A673 (cell line): Measurements from ENCODE around the gene M1AP. TPM values are rescaled to one million over a fixed set of nuclear protein-coding genes. Genes with fewer than 3 reads are reported as not detected.

Experiments
- BruUV-seq: library from RNA; stranded (reverse); fragments of 400-500 nt; replicated peaks from 2 replicates; lab custom pipeline; 2021; lab: Mats Ljungman, UMichigan
- CTCF ChIA-PET: fragments of 300-600 bp; sonication (Branson Sonifier 250); formaldehyde crosslinking; loops from one replicate; lab custom pipeline; 2022; ENCODE audit warnings: antibody characterized with exemption; lab: Charles Lee
- POLR2A ChIA-PET: fragments of 300-600 bp; sonication (Branson Sonifier 250); formaldehyde crosslinking; loops from one replicate; lab custom pipeline; 2022; ENCODE audit warnings: antibody characterized with exemption; ENCODE audit not compliant: low non-redundant PET; lab: Charles Lee
- DNase-seq: peaks from one replicate; pipeline ENCODE4 v3.0.0-alpha.2; 2015; ENCODE audit warnings: low spot score
- H3K27ac ChIP-seq: fragments of 200-600 bp; sonication (generic); 2 replicates; pipeline ENCODE4 v1.5.1; 2016; ENCODE audit warnings: mixed run types, low read depth, mild to moderate bottlenecking, mixed read lengths, antibody characterized with exemption, low read length; ENCODE audit not compliant: poor library complexity, severe bottlenecking
- H3K27me3 ChIP-seq: fragments of 200-600 bp; sonication (generic); replicated peaks from 2 replicates; pipeline ENCODE4 v1.6.1; 2017; ENCODE audit warnings: mixed run types, low read depth, mild to moderate bottlenecking, mixed read lengths, antibody characterized with exemption, low read length; ENCODE audit not compliant: insufficient read depth, poor library complexity
- H3K36me3 ChIP-seq: fragments of 200-600 bp; sonication (generic); 2 replicates; pipeline ENCODE4 v1.6.1; 2016; ENCODE audit warnings: mixed run types, mild to moderate bottlenecking, mixed read lengths, antibody characterized with exemption, low read length; ENCODE audit not compliant: insufficient read depth, poor library complexity, severe bottlenecking
- H3K4me1 ChIP-seq: fragments of 200-600 bp; sonication (generic); 2 replicates; pipeline ENCODE4 v1.6.1; 2017; ENCODE audit warnings: mixed run types, mild to moderate bottlenecking, mixed read lengths, antibody characterized with exemption, low read length; ENCODE audit not compliant: insufficient read depth, poor library complexity, severe bottlenecking
- H3K4me3 ChIP-seq: fragments of 200-600 bp; sonication (generic); 2 replicates; pipeline ENCODE4 v1.5.1; 2016; ENCODE audit warnings: low read depth, mixed run types, mild to moderate bottlenecking, mixed read lengths, low read length; ENCODE audit not compliant: poor library complexity, severe bottlenecking
- H3K9me3 ChIP-seq: fragments of 200-600 bp; sonication (generic); 2 replicates; pipeline ENCODE4 v1.6.1; 2016; ENCODE audit warnings: mixed run types, low read depth, mild to moderate bottlenecking, mixed read lengths, antibody characterized with exemption, low read length; ENCODE audit not compliant: poor library complexity, severe bottlenecking
- EZH2 ChIP-seq: fragments of 200-600 bp; sonication (generic); IDR thresholded peaks from 2 replicates; pipeline ENCODE4 v1.6.1; 2017; ENCODE audit warnings: borderline replicate concordance, low read depth, mild to moderate bottlenecking, mixed read lengths, antibody characterized with exemption, low read length; ENCODE audit not compliant: poor library complexity, severe bottlenecking
- intact Hi-C: fragments of 100-400 bp; cut with micrococcal nuclease; formaldehyde crosslinking; loops from one replicate; pipeline ENCODE4 v1.10.0; 2022; ENCODE audit not compliant: unreplicated experiment
- total RNA-seq: library from RNA; stranded (reverse); gene quantifications from 2 replicates; pipeline ENCODE4 v1.2.3, GENCODE V29; 2021
- TF ChIP-seq, protein P1 (sequence below): fragments of 300-800, 200-600 bp; sonication (generic); conservative IDR thresholded peaks from 2 replicates; pipeline ENCODE4 v1.5.1; 2017; ENCODE audit warnings: low read depth, mild to moderate bottlenecking, antibody characterized with exemption, low read length, moderate library complexity, mixed read lengths

Gene M1AP
- total RNA-seq, 1 experiment from 2014 or later = not detected

DNA sequence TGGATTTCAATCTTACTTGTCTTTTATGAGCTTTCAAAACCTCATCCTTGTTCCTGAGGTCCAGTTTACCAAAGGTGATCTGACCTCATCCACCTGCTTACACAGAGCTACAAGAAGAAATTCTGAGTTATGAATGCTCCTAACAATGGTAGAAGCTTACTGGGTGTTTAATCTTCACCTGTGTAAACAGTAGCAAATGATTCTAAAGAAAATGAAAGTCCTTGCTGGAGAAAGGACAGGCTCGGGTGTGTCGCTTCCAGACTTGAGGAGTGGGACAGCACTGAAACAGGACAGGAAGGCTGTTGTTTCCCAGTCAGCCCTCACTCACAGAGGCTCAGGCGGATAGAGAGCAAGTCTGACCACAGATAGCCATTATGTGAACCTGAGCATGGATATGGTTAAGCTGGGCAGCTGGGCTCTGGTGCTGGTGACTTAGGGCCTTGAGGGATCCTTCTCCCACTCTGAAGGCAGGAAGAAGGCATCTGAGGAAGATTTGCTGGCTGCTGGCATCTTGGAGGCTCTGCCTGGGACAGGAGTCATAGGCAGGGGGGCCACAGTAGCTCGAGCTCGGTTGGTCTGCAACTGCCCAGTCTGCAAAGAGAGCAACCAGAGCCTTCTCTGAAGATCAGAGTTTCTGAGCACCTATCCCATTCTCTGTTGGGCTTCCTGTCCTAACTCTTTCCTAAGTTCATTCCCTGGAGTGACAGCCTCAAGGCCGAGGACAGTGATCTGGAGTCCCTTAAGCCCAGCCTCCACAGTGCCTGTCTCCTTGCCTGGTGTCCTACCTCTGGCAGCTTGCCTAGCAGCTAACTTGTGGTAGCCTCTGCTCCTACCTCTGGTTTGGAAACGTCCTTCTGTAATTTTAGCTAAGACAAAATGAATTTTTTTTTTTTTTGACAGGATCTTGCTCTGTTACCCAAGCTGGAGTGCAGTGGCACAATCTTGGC lies 89.6 kb downstream of the M1AP start:
- Histone ChIP-seq H3K4me1 (no peaks in the 10 kb centered on the region), H3K27ac (no peak overlapping the region), H3K4me3 (no peak overlapping the region), H3K27me3 (no peaks in the 10 kb centered on the region), H3K9me3 (no peaks in the 10 kb centered on the region), H3K36me3 (peaks cover 7% of the 10 kb centered on the region)
- intact Hi-C loops = no loop called here
- no peak for DNase-seq
- BruUV-seq = no TSS peak
- no peak for TF ChIP-seq EZH2
- TF ChIP-seq, protein P1, sequence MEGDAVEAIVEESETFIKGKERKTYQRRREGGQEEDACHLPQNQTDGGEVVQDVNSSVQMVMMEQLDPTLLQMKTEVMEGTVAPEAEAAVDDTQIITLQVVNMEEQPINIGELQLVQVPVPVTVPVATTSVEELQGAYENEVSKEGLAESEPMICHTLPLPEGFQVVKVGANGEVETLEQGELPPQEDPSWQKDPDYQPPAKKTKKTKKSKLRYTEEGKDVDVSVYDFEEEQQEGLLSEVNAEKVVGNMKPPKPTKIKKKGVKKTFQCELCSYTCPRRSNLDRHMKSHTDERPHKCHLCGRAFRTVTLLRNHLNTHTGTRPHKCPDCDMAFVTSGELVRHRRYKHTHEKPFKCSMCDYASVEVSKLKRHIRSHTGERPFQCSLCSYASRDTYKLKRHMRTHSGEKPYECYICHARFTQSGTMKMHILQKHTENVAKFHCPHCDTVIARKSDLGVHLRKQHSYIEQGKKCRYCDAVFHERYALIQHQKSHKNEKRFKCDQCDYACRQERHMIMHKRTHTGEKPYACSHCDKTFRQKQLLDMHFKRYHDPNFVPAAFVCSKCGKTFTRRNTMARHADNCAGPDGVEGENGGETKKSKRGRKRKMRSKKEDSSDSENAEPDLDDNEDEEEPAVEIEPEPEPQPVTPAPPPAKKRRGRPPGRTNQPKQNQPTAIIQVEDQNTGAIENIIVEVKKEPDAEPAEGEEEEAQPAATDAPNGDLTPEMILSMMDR = no peak
- CTCF ChIA-PET = no interaction called here
- POLR2A ChIA-PET = interaction anchor here (0.6 kb wide), 1 partner anchor 87 kb away, joined by 26 read pairs; no protein-coding TSS in a partner anchor

DNA sequence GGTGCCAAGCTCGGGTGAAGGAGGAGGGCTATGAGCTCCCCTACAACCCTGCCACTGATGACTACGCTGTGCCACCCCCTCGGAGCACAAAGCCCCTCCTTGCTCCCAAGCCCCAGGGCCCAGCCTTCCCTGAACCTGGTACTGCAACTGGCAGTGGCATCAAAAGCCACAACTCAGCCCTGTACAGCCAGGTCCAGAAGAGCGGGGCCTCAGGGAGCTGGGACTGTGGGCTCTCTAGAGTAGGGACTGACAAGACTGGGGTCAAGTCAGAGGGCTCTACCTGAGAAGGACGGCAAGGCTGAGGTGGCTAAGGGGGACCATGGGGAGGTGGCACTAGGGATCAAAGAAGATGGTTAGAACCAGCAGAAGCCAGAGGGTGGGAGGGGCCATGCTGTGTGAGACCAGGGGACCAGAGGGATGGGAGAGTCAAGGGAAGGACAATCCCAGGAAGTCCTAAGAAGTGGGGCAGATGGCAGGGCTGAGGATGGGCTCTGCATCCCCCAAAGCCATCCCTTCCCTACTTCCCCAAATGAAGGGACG lies 91.2 kb downstream of the M1AP start:
- Histone ChIP-seq H3K27me3 (no peaks in the 10 kb centered on the region), H3K9me3 (no peaks in the 10 kb centered on the region), H3K4me3 (no peak overlapping the region), H3K4me1 (no peaks in the 10 kb centered on the region), H3K27ac (no peak overlapping the region), H3K36me3 (peaks cover 7% of the 10 kb centered on the region)
- ChIA-PET CTCF (no interaction called here), POLR2A (no interaction called here)
- TF ChIP-seq, protein P1 = no peak
- no peak for TF ChIP-seq EZH2
- no TSS peak for BruUV-seq
- no peak for DNase-seq
- intact Hi-C loops = no loop called here

DNA sequence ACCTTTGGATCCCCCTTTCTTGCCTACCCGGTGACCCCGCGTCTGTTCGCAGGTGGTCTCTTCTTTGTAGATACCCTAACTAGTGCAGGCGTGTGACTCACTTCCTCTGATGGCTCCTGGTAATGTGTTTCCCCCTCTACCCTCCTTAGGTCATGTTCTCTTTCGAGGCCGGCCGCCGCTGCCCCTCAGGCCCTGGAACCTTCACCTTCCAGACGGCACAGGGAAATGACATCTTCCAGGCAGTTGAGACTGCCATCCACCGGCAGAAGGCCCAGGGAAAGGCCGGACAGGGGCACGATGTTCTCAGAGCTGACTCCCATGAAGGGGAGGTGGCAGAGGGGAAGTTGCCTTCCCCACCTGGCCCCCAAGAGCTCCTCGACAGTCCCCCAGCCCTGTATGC lies 92.0 kb downstream of the M1AP start:
- Histone ChIP-seq H3K4me1 (no peaks in the 10 kb centered on the region), H3K9me3 (no peaks in the 10 kb centered on the region), H3K4me3 (no peak overlapping the region), H3K27ac (no peak overlapping the region), H3K27me3 (no peaks in the 10 kb centered on the region), H3K36me3 (peaks cover 7% of the 10 kb centered on the region)
- ChIA-PET POLR2A (no interaction called here), CTCF (no interaction called here)
- DNase-seq = no peak
- BruUV-seq = no TSS peak
- intact Hi-C loops = no loop called here
- TF ChIP-seq EZH2 = no peak
- TF ChIP-seq, protein P1 = no peak
